Renal cortex interstitium (tissue), 11 donors: ENCODE results near the gene PRR15. TPM values are rescaled to one million over a fixed set of nuclear protein-coding genes. Genes with fewer than 3 reads are reported as not detected.

ENCODE experiments used
- DNase-seq, 11 donors: peaks; one replicate each; pipeline ENCODE4 v3.0.0-alpha.2; 2013; ENCODE audit warnings: low read depth in 9 of 11, low spot score in 4 of 11; ENCODE audit errors: extremely low read depth in 1 of 11
- polyA plus RNA-seq, 3 donors: library from polyadenylated mRNA; unstranded; fragments of 120-200 nt; gene quantifications; one replicate each; pipeline ENCODE4 v1.2.1, GENCODE V29; 2013; ENCODE audit not compliant: insufficient read length in 3 of 3

Gene PRR15
- polyA plus RNA-seq, 3 donors, result 3.3 to 14.6 (median 4.3) TPM

GRCh38 chr7:29600661-29601060 is 37.0 kb downstream of the PRR15 start:
- DNase-seq, result no peak

GRCh38 chr7:29604052-29604451 is 40.4 kb downstream of the PRR15 start:
- no peak for DNase-seq

GRCh38 chr7:29604702-29605101 is 41.1 kb downstream of the PRR15 start:
- no peak for DNase-seq

GRCh38 chr7:29605671-29606070 is 42.0 kb downstream of the PRR15 start:
- DNase-seq, result no peak

GRCh38 chr7:29606287-29606721 is 42.7 kb downstream of the PRR15 start:
- DNase-seq, result no peak

GRCh38 chr7:29606830-29607229 is 43.2 kb downstream of the PRR15 start:
- DNase-seq, result no peak

- no peak for DNase-seq
These were observed 43.6 kb downstream of the PRR15 start for GRCh38 chr7:29607259-29607658.

GRCh38 chr7:29607889-29608288 is 44.3 kb downstream of the PRR15 start:
- DNase-seq, result no peak

GRCh38 chr7:29609162-29610037 is 45.8 kb downstream of the PRR15 start:
- DNase-seq, result no peak

GRCh38 chr7:29610086-29610485 is 46.5 kb downstream of the PRR15 start:
- DNase-seq, result no peak

GRCh38 chr7:29611941-29612544 is 48.4 kb downstream of the PRR15 start:
- no peak for DNase-seq

- DNase-seq, result no peak
These were observed 49.0 kb downstream of the PRR15 start for GRCh38 chr7:29612596-29612995.

- DNase-seq, result no peak
These were observed 49.5 kb downstream of the PRR15 start for GRCh38 chr7:29613100-29613499.

GRCh38 chr7:29614229-29614628 is 50.6 kb downstream of the PRR15 start:
- DNase-seq, result no peak

Other genes starting within 250 kb of the PRR15 start
- 1 to 10 TPM; 5.4 to 5.8 (median 5.6) TPM for gene WIPF3, start 242.7 kb downstream of the PRR15 start, polyA plus RNA-seq